Esophagus squamous epithelium (tissue), 5 donors: Measurements from ENCODE around the gene PI4K2A. TPM values are rescaled to one million over a fixed set of nuclear protein-coding genes. Genes with fewer than 3 reads are reported as not detected.

Experiments
- DNase-seq: peaks from one replicate; lab custom pipeline; 2025; lab: John Stamatoyannopoulos, UW
- H3K27ac ChIP-seq, 4 donors: fragments of 200-600 bp; sonication (generic); one replicate each; pipeline ENCODE4 v1.5.1; 2016 to 2019; ENCODE audit warnings: mild to moderate bottlenecking in 1 of 4
- H3K27me3 ChIP-seq, 4 donors: fragments of 200-600 bp; sonication (generic); 1 replicate in 3 of 4; 2 replicates in 1 of 4; pipeline versions ENCODE4 v1.5.1 to v1.6.0; 2017 to 2021; ENCODE audit warnings: antibody characterized with exemption in 1 of 4
- H3K36me3 ChIP-seq, 3 donors: fragments of 200-600 bp; sonication (generic); one replicate each; pipeline ENCODE4 v1.5.1; 2016 to 2019
- H3K4me1 ChIP-seq, 3 donors: fragments of 200-600 bp; sonication (generic); one replicate each; pipeline ENCODE4 v1.5.1; 2017 to 2019
- H3K4me3 ChIP-seq, 4 donors: fragments of 200-600 bp; sonication (generic); 1 replicate in 3 of 4; 2 replicates in 1 of 4; pipeline ENCODE4 v1.5.1; 2016 to 2019; ENCODE audit warnings: mild to moderate bottlenecking in 2 of 4, moderate library complexity in 1 of 4
- H3K9me3 ChIP-seq, 3 donors: fragments of 200-600 bp; sonication (generic); one replicate each; pipeline ENCODE4 v1.5.1; 2016 to 2019
- CTCF ChIP-seq, 6 experiments: fragments of 450-650 bp in 4 of 6; fragments of 200-600 bp in 2 of 6; sonication (generic) in 2 of 6; IDR thresholded peaks; one replicate each; pipeline ENCODE4 v1.5.1; 2016 to 2019; ENCODE audit warnings: antibody characterized with exemption in 6 of 6, mild to moderate bottlenecking in 4 of 6, moderate library complexity in 4 of 6
- POLR2A ChIP-seq, 4 donors: fragments of 450-650 bp; IDR thresholded peaks; one replicate each; pipeline ENCODE4 v1.6.1; 2017; ENCODE audit warnings: antibody characterized with exemption in 4 of 4, mild to moderate bottlenecking in 4 of 4, moderate library complexity in 3 of 4
- WGBS, 2 donors: methylation state at CpG; one replicate each; pipeline ENCODE4 v1.1.5; 2018; 5-methylcytosine and 5-hydroxymethylcytosine counted together
- intact Hi-C: fragments of 100-400 bp; cut with DNase I; formaldehyde crosslinking; loops from one replicate; pipeline ENCODE4 v1.15.0; 2022
- total RNA-seq, 4 donors: library from RNA; depleted of rRNA; stranded (reverse); fragments of >200 nt; gene quantifications; one replicate each; pipeline ENCODE4 v1.1.0, GENCODE V29; 2016
- donor health status: DM: yes; HTN: yes; CAD: no.

PI4K2A gene
- total RNA-seq, 4 donors from 2014 or later: 14.0 to 29.3 (median 19.6) TPM

GRCh38 chr10:97659589-97659988 lies 19.1 kb downstream of the PI4K2A start:
- intact Hi-C loops: no loop called here
- WGBS, 2 donors: 71 to 90% methylated on average over 1 of the region's 1 CpG
- no peak overlapping the region for H3K4me3 ChIP-seq

GRCh38 chr10:97664282-97664850 lies 23.9 kb downstream of the PI4K2A start:
- no peak overlapping the region for H3K27ac ChIP-seq
- no peaks in the 10 kb centered on the region for H3K4me1 ChIP-seq
- 73 to 86% methylated on average over 1 of the region's 1 CpG for WGBS, 2 donors
- H3K36me3 ChIP-seq: peaks cover 3 to 92% (median 17%) of the 10 kb centered on the region in 3 donors
- intact Hi-C loops: no loop called here
- H3K9me3 ChIP-seq: no peaks in the 10 kb centered on the region
- no peaks in the 10 kb centered on the region for H3K27me3 ChIP-seq
- DNase-seq: no peak
- H3K4me3 ChIP-seq: no peak overlapping the region
- TF ChIP-seq CTCF (IDR thresholded peaks at IDR 0.05) (no peak), POLR2A (IDR thresholded peaks at IDR 0.05) (no peak)

More at GRCh38 chr10:97659589-97659988, 19.1 kb downstream of the PI4K2A start:
- H3K9me3 ChIP-seq: no peaks in the 10 kb centered on the region
- H3K4me1 ChIP-seq: no peaks in the 10 kb centered on the region
- H3K27ac ChIP-seq: no peak overlapping the region
- peaks cover 18 to 92% (median 20%) of the 10 kb centered on the region in 3 donors for H3K36me3 ChIP-seq
- DNase-seq: no peak
- no peaks in the 10 kb centered on the region for H3K27me3 ChIP-seq
- no peak for TF ChIP-seq CTCF (IDR thresholded peaks at IDR 0.05)
- no peak for TF ChIP-seq POLR2A (IDR thresholded peaks at IDR 0.05)

- intact Hi-C loops: no loop called here
- peaks cover 3 to 100% (median 20%) of the 10 kb centered on the region in 3 donors for H3K36me3 ChIP-seq
Observed at GRCh38 chr10:97666992-97667391, 26.5 kb downstream of the PI4K2A start.

GRCh38 chr10:97667463-97667862 lies 27.0 kb downstream of the PI4K2A start:
- intact Hi-C loops: no loop called here
- no peak for TF ChIP-seq CTCF (IDR thresholded peaks at IDR 0.05)
- no peak for TF ChIP-seq POLR2A (IDR thresholded peaks at IDR 0.05)
- peaks cover 2 to 99% (median 20%) of the 10 kb centered on the region in 3 donors for H3K36me3 ChIP-seq
- H3K4me1 ChIP-seq: no peaks in the 10 kb centered on the region
- no peak overlapping the region for H3K27ac ChIP-seq
- no peaks in the 10 kb centered on the region for H3K9me3 ChIP-seq
- 85 to 88% methylated on average over 6 of the region's 6 CpGs for WGBS, 2 donors
- H3K27me3 ChIP-seq: no peaks in the 10 kb centered on the region
- no peak overlapping the region for H3K4me3 ChIP-seq
- no peak for DNase-seq

More at GRCh38 chr10:97666992-97667391, 26.5 kb downstream of the PI4K2A start:
- H3K4me1 ChIP-seq: no peaks in the 10 kb centered on the region
- TF ChIP-seq POLR2A (IDR thresholded peaks at IDR 0.05) (no peak), CTCF (IDR thresholded peaks at IDR 0.05) (no peak)
- no peaks in the 10 kb centered on the region for H3K9me3 ChIP-seq
- H3K4me3 ChIP-seq: no peak overlapping the region
- DNase-seq: no peak
- no peak overlapping the region for H3K27ac ChIP-seq
- H3K27me3 ChIP-seq: no peaks in the 10 kb centered on the region
- 88 to 94% methylated on average over 6 to 7 of the region's 7 CpGs for WGBS, 2 donors

GRCh38 chr10:97669571-97669970 lies 29.1 kb downstream of the PI4K2A start:
- no peak for TF ChIP-seq CTCF (IDR thresholded peaks at IDR 0.05)
- no peak for TF ChIP-seq POLR2A (IDR thresholded peaks at IDR 0.05)
- DNase-seq: no peak
- Histone ChIP-seq H3K36me3 (peaks cover 14 to 98% (median 28%) of the 10 kb centered on the region in 3 donors), H3K27ac (no peak overlapping the region), H3K4me3 (no peak overlapping the region), H3K4me1 (no peaks in the 10 kb centered on the region), H3K27me3 (no peaks in the 10 kb centered on the region), H3K9me3 (no peaks in the 10 kb centered on the region)
- intact Hi-C loops: no loop called here
- 75 to 100% methylated on average over 1 of the region's 1 CpG for WGBS, 2 donors
